Left lobe of liver (tissue), 2 donors: ENCODE data around the gene RMDN3. TPM values are rescaled to one million over a fixed set of nuclear protein-coding genes. Genes with fewer than 3 reads are reported as not detected.
A peak's percentile ranks its signal among the peaks of the same experiment; 100 is the strongest.

ENCODE experiments used
- ATAC-seq: fragments of 200-7000 bp; cut with Tn5 transposase; one replicate; pipeline ENCODE4 v1.9.1; 2020; ENCODE audit warnings: mild to moderate bottlenecking, moderate library complexity
- DNase-seq: peaks from one replicate; pipeline ENCODE4 v3.0.0-alpha.2; 2020; ENCODE audit warnings: low spot score
- total RNA-seq: library from RNA; stranded (reverse); gene quantifications from one replicate; pipeline ENCODE4 v1.2.1, GENCODE V29; 2021
- donor health status: DM: no; HTN: no; CAD: no; lungs with moderate emphysema.
- donor health status: DM: no; HTN: yes; CAD: no.

Gene RMDN3
- total RNA-seq, 1 donor from 2014 or later: 47.3 TPM

- no peak for ATAC-seq
- no peak for DNase-seq
These were observed 58.8 kb downstream of the RMDN3 start for GRCh38 chr15:40696228-40696627.

DNA sequence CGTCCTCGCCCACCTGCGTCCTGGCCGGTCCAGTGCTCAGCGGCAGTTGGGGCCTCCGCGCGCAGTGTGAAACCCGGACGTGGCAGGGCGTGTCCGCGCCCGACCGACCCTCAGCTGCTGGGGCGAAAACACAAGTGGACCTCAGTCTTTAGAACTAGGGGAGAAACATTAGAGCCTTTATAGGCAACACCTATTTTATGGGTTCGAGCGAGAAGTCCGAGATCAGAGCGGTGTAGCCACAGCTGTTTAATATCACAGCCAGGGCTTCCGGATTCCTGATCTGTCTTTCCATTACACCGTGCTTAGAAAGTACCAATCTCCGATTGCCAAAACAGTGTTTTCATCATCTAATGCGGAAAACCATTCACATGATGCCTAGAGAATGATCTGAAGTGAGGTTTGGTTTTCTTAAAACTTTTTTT, 59.6 kb downstream of the RMDN3 start:
- ATAC-seq (no peak), DNase-seq (no peak)

DNA sequence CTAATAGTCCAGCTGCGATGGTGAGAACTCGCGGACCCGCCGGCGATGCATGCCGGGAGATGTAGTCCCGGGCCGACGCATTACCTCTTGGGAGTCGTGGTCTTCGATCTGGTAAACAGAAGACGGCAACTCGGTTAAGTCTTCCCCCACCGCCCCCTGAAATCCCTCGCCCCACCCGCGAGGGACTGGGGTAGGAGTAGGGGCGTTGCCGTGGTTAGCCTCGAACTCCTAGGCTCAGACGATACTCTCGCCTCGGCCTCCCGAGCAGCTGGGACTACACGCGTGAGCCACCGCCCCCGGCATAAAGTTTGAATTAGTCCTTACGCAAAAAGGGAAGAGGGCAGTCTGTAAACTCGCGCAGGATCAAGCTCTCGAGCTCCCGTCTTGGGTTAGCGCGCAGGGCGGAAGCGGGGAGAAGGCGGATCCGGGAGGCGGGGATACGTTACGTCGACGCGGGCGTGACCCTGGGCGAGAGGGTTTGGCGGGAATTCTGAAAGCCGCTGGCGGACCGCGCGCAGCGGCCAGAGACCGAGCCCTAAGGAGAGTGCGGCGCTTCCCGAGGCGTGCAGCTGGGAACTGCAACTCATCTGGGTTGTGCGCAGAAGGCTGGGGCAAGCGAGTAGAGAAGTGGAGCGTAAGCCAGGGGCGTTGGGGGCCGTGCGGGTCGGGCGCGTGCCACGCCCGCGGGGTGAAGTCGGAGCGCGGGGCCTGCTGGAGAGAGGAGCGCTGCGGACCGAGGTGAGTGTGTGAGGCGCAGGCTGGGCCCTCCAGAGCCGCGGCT, 60.2 kb downstream of the RMDN3 start, which contains the start of gene RAD51:
Gene RAD51, plus strand, starts transcription at position 487 of the 781 bp plus-strand sequence. CDS start 3,585 bp downstream, outside the sequence.
- DNase-seq (peak; percentile 93), ATAC-seq (peak; percentile 97)

GRCh38 chr15:40693904-40694687, 61.0 kb downstream of the RMDN3 start:
- no peak for DNase-seq

DNA sequence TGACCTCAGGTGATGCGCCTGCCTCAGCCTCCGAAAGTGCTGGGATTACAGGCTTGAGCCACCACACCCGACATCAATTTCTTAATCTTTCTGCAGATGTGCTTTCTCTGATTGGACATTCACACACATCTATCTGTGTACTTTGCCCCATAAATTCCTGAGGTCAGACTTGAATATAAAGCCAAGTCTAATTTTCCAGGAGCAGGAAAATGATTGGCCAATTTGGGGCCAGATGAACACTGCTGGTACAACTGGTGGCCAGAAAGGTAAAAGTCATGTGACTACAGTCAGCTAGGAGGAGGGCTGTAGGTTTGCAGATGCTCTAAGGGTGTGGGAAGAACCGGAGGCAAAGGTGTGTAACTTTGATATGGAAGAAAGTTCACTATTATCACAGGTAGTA, 63.3 kb downstream of the RMDN3 start:
- ATAC-seq (no peak), DNase-seq (no peak)

More at GRCh38 chr15:40693904-40694687, 61.0 kb downstream of the RMDN3 start:
- ATAC-seq: no peak

- no peak for ATAC-seq
- DNase-seq: no peak
These were observed 65.9 kb downstream of the RMDN3 start for GRCh38 chr15:40688932-40689799.

Other genes starting within 250 kb of the RMDN3 start
- 6.5 TPM for gene CCDC32, start 190.2 kb downstream of the RMDN3 start, total RNA-seq
- 7.4 TPM for gene RPUSD2, start 186.0 kb downstream of the RMDN3 start, total RNA-seq
- gene KNL1, start 161.0 kb downstream of the RMDN3 start, total RNA-seq: 1.7 TPM
- 0.38 TPM for gene RAD51, start 60.1 kb downstream of the RMDN3 start, total RNA-seq
- 106 TPM for gene GCHFR, start 8.8 kb upstream of the RMDN3 start, total RNA-seq
- gene C15orf62, start 14.7 kb upstream of the RMDN3 start, total RNA-seq: 1.0 TPM
- 19.9 TPM for gene ZFYVE19, start 51.8 kb upstream of the RMDN3 start, total RNA-seq
- 31.3 TPM for gene DNAJC17, start 52.2 kb upstream of the RMDN3 start, total RNA-seq
- gene PPP1R14D, start 73.5 kb upstream of the RMDN3 start, total RNA-seq: not detected
- gene SPINT1, start 88.8 kb upstream of the RMDN3 start, total RNA-seq: 1.6 TPM
- gene RHOV, start 119.0 kb upstream of the RMDN3 start, total RNA-seq: not detected
- gene VPS18, start 139.2 kb upstream of the RMDN3 start, total RNA-seq: 10.3 TPM
- gene DLL4, start 174.1 kb upstream of the RMDN3 start, total RNA-seq: 3.7 TPM
- 1.1 TPM for gene CHAC1, start 198.2 kb upstream of the RMDN3 start, total RNA-seq